Measurements from ENCODE around the gene NDUFS2.

DNA sequence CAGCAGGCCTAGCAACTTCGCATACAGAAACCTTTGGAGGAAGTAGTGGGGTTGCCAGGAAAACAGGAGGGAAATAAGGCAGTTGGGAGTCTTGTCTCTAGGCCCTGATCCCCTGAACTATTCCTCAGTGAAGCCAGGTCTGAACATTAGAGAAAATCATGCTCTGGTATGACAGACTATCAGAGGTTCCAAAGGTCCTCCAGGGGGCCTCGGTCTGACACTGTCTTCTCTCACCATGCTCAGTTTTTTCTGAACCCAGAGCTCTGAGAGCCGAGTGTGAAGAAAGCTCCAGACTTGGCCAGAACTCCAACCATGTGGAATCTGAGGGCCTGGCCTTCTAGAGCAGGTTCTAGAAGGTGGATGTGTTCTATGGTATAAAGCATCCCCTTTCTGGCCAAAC is 27.7 kb downstream of the NDUFS2 start:
- TF ChIP-seq EP300 (IDR thresholded peaks at IDR 0.05) (no peak), POLR2AphosphoS5 (IDR thresholded peaks at IDR 0.05) (no peak), POLR2A (IDR thresholded peaks at IDR 0.05; ENCODE audit: low read depth) (no peak)
- TF ChIP-seq, protein P1, sequence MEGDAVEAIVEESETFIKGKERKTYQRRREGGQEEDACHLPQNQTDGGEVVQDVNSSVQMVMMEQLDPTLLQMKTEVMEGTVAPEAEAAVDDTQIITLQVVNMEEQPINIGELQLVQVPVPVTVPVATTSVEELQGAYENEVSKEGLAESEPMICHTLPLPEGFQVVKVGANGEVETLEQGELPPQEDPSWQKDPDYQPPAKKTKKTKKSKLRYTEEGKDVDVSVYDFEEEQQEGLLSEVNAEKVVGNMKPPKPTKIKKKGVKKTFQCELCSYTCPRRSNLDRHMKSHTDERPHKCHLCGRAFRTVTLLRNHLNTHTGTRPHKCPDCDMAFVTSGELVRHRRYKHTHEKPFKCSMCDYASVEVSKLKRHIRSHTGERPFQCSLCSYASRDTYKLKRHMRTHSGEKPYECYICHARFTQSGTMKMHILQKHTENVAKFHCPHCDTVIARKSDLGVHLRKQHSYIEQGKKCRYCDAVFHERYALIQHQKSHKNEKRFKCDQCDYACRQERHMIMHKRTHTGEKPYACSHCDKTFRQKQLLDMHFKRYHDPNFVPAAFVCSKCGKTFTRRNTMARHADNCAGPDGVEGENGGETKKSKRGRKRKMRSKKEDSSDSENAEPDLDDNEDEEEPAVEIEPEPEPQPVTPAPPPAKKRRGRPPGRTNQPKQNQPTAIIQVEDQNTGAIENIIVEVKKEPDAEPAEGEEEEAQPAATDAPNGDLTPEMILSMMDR (IDR thresholded peaks at IDR 0.05): no peak
